Tibial nerve (tissue), 4 donors: ENCODE results near the gene BCAP29.

Experiments used
- CTCF ChIP-seq, 5 experiments: fragments of 200-600 bp in 3 of 5; fragments of 450-650 bp in 2 of 5; sonication (generic) in 3 of 5; IDR thresholded peaks; one replicate each; pipeline ENCODE4 v1.5.1; 2016 to 2019; ENCODE audit warnings: antibody characterized with exemption in 5 of 5, mild to moderate bottlenecking in 3 of 5, moderate library complexity in 2 of 5
- EP300 ChIP-seq, 2 donors: sonication (generic); formaldehyde crosslinking; IDR thresholded peaks; one replicate each; pipeline ENCODE4 v1.6.1; 2017; ENCODE audit warnings: antibody characterized with exemption in 2 of 2, mild to moderate bottlenecking in 1 of 2
- POLR2A ChIP-seq, 2 donors: fragments of 450-650 bp; IDR thresholded peaks; one replicate each; pipeline ENCODE4 v1.6.1; 2017; ENCODE audit warnings: antibody characterized with exemption in 2 of 2, mild to moderate bottlenecking in 2 of 2, moderate library complexity in 2 of 2

- no peak for TF ChIP-seq CTCF (IDR thresholded peaks at IDR 0.05)
- no peak for TF ChIP-seq POLR2A (IDR thresholded peaks at IDR 0.05)
- TF ChIP-seq EP300 (IDR thresholded peaks at IDR 0.05), result no peak
These were observed 19.0 kb upstream of the BCAP29 start for GRCh38 chr7:107560898-107561516.
